HG02970 (cell line): ENCODE measurements around the gene YIPF5.

Experiments
- ATAC-seq: cut with Tn5 transposase; IDR thresholded peaks from one replicate; pipeline ENCODE4 v1.9.1; 2021; ENCODE audit warnings: mild to moderate bottlenecking, moderate library complexity, moderate number of reproducible peaks; ENCODE audit not compliant: unreplicated experiment, low FRiP score

Gene YIPF5

DNA sequence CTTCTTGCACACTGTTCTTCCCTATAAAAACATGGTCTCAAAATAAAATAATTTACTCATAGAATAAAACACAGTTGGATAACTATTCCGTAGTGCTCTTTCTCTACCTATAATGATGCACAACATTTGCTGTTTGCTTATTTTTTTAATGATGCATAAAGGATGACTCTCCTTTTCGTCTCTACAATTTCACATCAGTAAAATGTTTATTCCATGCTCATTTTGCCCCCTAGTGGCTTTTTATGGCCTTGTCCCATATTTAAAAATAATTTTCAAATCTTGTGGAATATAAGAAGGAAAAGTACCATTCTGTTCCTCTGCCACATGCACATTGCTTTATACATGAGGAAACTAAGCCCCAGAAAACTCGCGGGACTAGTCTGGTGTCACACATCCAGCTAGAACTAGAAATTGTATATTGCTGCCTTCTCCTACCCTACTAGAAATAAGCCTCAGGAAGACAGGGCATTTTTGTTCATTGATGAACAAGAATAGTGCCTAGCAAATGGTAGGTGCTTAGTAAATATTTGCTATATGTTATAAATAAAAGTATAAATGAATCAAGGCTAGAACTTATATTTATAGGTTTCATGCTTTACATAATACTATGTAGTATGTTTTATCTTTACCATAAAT is 12.9 kb upstream of the YIPF5 start:
- no peak for ATAC-seq

DNA sequence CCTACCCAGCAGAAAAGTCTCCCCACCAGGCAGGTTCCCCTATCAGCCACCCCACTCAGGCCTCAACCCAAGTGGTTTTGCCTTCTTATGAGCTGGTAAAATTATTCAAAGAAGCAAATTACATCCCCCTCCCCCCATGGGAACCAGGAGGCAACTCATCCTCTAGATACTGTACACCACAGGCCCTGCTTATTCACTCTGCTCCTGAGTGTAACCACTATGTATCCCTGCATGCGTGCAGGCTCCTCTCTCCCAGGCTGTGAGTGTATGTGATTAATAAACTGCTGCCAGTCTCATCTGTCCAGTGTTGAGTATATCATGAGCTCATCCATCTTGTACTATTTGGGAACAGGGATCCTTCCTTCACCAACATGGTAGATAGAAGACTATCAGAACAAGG is 8.8 kb upstream of the YIPF5 start:
- no peak for ATAC-seq

DNA sequence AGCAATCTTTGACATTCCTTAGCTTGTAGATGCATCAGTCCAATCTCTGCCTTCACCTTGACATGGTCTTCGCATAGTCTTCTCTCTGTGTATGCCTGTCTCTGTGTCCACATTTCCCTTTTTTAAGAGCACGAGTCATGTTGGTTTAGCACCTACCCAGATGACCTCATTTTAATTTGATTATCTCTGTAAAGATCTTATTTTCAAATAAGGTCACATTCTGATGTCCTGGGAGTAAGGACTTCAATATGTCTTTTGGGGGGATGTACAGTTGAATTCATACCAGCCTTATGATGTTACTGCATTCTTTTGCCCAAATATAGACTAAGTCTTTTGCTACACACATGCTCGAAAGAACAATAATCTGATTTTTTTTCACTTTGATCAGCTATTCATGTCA is 7.1 kb upstream of the YIPF5 start:
- ATAC-seq = no peak

DNA sequence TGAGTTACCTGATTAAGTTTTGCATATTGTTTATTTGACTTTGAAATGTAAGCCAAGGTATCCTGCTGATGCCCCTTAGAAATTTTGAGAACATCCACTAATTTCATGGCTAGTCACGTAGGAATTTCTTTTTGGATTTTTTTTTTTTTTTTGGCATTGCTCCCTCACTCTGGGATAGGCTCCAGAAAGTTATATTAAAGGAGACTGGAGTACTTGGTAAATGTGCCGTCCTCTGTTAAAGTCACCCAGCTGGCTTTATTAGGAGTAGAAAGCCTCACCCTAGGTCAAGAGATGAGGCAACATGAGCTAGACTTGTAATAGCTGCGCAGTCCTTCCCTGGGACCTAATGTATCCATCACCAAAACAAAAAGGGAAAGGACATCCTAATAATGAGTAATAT is 3.3 kb upstream of the YIPF5 start:
- no peak for ATAC-seq

DNA sequence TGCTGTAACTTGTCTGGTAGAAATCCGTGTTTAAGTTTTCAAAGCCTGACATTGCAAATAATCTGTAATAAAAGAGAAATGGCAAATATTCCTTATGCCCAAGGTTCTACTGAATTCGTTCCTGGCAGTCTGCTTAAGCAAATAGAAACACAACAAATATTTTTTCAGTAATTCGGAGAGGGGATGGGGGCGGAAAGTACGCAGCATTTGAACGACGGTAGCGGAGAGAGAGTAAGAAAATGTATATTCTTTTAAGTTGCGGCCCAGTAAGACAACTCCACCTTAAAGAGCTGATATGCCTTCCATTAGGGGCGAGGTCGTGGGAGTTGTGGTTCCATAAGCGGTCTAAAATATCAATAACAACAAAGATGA is 569 bp downstream of the YIPF5 start:
- ATAC-seq = no peak

DNA sequence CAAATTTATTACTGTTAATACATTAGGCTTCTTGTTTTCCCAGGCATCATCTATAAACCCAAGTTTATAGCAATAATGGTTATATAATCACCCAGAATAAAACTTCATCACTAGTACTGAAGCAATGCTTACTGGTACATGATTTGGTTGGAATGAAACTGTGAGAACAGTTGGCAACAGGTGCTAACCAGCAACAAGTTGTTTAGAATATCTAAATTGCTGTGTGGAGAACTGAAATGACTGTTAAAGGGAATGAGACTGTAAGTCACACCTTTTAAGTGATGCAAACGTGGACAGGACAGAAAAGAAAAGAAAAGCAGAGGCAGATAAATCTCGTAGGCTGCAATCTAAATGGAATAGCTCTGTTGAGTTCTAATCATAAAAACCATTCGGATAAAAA is 2.5 kb downstream of the YIPF5 start:
- ATAC-seq = no peak

DNA sequence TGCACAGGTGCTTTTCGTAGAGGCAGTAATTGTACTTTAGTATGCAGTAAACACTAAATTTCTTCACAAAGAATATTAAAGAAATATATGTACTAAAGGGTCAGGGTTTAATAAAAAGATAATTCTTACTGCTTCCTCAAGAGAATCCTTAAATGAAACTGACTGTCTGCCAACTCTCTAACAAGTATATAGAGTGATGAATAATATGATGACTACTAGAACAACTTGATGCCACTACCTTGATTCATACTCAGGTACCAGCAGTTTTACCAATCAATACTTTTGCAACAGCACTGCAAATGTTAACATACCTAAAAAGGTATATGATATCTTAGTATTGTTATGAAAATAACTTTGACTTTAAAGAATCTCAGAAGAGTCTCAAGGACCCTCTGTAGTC is 3.8 kb downstream of the YIPF5 start:
- no peak for ATAC-seq

DNA sequence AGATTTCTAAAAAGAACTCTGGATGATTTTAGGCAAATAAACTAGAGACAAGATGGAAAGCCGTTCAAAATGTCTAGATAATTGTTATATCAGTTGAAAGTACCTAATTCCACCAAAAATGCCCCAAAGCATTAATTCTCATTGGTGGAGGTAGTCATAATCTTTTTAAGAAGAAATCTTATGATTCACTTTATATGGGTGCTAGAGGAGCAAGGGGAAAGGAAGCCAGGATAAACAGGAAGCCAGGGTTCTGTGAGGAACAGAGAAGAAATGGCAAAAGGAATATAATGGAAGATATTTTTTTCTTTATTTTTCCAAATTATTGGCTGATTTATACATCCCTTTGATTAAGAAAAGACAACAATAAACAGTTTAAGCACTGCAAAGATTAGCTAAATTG is 7.8 kb downstream of the YIPF5 start:
- no peak for ATAC-seq

DNA sequence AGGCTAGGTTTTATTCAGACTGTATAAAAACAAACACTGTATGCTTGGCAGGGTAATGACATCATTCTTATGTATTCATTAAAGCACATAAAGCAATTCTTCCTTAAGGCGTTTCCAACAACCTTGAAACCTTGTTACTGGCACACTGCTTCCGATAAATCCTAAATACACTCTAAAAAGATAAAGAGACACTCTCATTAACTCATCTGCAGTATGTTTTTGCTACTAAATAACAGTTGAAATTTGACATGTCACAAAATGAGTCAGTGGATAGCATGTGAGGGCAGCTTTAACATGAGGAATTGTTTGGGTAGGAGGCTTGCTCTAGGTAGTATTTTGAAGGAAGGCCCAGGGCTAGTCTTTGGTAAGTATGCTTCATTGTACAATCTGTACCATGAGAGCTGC is 13.7 kb downstream of the YIPF5 start:
- ATAC-seq = no peak

DNA sequence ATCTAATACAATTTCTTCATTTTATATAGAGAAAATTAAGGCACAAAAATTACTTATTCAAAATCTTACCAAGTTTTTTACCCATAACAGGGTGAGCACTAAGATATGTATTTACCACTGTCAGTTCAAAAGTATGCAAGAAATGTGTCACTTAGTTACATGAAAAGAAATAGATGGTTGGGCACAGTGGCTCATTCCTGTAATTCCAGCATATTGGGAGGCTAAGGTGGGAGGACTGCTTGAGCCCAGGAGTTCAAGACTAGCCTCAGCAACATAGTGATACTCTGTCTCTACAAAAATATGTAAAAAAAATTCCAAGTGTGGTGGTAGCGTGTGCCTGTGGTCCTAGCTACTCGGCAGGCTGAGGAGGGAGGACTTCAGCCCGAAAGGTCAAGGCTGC is 19.4 kb downstream of the YIPF5 start:
- no peak for ATAC-seq

DNA sequence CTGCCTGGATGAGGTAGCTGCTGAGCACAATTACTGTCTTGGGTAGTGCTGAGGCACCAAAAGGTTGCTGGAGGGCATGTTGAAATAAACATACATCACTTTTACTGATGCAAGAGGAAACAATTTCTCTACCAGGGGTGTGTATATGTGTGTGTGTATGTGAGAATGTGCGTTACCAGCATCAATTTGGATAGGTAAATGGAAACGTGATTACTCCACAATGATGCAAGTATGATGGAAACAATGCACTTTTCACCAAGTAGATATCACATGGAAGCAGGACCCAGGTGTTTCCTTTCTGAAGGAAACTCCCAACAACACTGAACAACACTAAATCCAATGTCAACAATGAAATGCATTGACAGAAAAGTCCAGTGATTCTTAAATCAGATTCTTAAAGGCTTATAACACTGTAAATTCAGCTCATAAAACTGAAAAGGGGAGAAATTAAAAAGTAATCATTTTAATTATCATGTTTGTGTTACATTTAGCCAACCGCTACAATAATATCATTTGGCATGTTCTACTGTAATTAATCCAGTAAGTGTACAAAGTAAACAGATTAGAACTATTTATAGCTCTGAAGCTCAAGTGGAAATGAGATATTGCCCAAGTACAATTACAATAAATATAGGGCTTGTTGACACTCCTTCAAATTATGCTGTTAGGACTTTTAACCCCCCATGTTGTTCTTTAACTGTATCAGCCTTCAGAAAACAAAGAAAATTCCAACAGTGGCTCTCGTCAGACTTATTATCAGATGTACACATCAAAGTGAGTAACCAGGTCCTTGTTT is 25.3 kb downstream of the YIPF5 start:
- no peak for ATAC-seq

DNA sequence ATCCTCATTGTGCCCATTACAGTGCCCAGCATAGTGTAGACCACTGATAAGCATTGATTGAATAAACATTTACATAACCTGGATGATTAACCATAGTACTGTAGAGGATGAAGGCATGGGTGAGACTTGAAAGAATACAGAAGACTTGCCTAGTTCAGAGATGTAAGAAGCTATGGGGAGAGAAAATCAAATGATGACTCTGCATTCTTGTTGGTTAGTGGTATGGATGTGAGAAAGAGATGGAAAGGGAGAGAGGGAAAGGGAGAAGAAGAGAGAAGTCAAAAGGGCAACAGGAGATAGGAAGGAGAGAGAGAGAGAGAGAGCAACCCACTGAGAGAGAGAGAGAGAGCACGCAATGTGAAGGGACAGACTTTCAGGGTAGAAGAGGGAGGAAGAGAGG is 26.8 kb downstream of the YIPF5 start:
- no peak for ATAC-seq

DNA sequence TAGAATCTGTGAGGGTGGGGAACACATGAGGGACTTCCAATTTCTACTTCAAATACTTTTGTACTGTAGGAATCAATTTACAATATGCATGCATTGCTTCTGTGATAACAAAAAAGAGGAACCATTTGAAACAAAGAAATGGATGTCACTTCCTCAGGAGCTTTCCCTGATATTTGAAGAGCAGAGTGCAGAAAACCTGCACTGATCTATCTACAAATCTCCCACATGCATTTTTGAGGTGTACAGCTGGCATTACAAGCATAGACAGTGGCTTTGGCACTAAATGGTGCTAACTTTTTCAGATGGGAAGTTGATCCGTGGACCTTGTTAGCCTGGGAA is 27.7 kb downstream of the YIPF5 start:
- no peak for ATAC-seq

DNA sequence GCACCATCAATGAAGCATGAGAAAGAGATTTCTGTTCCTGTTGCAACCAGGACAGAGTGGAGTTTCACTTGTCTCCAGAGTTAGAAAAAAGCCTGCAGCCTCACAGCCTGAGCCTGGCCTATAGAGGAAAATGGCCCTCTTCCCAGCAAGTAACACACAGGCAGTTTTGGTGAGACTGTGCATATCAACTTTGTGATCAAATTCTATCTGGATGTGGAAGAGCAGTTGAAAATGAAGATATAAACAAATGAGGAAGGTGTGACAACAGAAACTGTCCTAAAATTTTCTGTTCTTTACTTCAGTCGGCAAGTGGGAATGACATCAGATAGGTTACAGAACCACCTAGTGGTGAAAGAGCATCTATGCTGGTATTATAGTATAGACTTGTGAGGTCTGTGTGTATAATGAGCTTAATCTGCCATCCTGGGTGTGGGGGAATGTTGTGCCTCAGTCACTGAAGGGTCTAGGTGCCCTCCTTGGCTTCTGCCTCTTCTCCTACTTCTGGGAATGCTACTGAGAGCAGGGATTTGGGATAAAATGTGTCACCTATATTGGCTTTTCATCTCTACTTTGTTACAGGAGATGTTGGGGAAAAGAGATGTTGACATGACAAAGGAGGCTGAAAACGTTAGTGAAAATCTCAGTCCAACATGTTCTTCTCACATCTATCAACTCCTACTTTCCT is 28.2 kb downstream of the YIPF5 start:
- peak; percentile 89 for ATAC-seq

DNA sequence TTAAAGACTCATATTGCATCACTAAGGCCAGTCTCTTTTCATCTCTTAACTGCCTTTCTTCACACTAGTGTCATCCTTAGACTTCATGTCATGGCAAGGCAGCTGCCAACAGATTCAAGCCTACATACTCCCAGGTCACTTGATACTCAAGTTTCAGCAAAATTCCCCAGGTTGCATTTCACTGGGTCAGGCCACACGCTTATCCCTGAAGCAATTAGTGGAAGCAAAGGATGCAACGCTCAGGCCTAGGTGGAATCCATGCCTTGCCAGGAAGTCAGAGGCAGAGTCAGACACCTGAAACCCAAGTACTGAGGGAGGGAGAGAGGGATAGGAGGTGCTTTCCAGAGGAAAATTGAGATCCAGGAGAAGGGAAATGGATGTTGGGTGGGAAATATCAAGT is 28.9 kb downstream of the YIPF5 start:
- ATAC-seq = no peak

DNA sequence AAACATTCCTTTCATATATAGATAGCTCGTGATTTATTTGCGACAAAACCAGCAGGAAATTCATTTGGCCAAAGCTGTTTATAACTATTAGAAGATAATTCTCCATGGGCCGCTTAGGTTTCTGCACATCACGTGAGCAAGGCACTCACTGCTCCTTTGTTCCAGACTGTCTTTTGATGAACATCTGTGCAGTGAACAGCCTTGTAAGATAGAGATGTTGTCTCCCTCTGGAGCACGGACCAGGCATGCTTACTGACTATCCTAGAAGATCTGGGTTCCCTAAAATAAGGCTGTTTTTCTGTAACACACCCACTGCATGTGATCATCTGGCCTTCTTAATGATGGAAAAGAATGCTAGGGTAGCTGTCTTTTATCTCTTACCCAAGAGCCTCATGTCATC is 30.9 kb downstream of the YIPF5 start:
- ATAC-seq = no peak

DNA sequence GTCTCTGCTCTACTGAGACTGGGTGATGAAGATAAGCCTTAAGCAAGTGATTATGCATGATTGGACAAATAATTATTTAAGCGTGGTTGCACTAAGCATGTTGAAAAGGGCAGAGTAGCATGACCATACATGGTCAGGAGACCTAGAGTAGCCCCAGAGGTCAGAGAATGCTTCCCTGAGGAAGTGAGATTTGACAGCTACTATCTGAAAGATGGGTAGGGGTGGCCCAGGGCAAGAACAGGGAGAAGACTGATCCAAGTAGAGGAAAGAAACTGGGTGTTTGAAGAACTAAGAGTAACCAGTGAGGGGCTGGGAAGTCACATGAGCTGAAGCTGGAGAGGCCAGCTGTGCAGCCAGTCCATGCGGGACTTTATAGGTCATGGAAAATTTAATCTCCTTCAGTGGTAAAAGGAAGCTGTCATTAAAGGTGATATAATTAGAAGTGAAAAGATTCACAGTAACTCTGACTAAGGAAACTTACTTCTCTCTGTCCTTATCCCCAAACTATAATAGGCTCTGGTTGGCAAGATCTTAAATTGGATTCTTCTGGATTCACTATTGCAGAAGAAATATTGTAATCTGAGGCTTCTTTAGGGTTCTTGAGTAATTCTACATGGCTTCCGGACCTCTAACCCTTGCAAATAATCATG is 35.2 kb downstream of the YIPF5 start:
- no peak for ATAC-seq

DNA sequence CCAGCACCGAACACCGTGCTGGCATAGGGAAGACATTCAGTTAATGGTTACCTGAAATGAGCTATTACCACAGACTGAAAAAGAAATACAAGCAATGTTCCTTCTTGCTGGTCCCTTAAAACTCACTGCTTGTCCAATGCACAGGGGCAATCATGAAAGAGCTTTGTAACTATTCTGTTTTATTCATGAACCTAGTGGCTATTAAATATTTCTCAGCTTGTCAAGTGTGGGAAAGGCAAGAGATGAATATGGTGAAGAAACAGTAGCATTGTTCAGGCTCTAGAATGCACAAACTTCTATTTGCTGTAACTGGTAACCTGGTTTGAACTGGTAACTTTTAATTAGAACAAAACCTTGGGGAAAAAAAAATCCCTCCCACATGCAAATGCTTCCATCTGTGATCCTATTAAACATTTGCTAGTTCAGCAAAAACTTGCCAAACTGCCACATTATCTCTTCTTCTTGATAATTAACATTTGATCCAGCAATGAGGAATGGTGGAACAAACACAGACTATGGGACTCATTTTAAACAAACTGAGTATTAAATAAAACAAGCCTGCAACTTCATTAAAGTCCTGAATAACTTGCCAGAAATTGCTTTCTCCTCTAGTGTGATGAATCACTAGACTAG is 36.1 kb downstream of the YIPF5 start:
- ATAC-seq = no peak

DNA sequence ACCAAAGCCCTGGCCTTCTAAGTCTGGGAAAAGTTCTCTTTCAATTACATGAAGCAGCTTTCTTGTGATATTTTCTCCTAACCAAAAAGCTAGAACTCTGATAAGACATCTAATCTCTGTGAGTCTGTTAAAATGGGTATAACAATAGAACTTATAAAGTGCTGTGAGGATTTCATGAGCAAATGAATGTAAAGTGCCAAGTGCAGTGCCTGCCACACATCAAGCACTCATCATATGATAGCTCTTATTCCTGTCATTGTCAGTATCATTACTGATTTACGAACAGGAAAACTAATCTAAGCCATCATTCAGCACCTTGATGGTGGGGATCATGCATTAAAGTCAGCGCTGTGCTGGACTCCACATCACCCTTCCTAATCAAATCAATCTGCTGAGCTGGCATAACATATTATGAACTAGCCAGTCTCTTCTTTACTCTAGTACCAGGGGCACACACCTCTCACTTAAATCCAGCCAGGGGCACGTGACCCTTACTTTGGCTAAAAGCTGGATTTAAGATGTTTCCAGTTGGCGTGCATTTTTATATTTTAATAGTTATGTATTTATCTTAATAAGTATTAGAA is 37.3 kb downstream of the YIPF5 start:
- ATAC-seq = no peak

DNA sequence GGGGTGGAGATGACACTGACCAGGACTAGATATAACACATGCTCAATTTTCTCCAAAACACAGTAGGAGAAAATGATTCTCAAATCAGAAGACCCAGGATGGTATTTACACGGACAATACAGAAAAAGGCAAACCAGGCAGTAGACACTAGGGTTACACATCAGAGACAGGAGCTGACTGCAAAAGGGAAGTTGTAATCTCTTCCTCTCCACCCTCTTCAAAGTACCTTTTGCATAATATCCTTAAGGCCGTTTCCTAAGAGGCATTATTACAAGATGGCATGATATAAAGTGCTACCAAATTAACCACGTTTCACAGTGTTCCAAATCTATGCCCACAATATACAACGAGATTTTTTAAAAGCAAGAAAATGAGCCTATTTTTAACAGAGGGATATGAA is 39.2 kb downstream of the YIPF5 start:
- no peak for ATAC-seq

DNA sequence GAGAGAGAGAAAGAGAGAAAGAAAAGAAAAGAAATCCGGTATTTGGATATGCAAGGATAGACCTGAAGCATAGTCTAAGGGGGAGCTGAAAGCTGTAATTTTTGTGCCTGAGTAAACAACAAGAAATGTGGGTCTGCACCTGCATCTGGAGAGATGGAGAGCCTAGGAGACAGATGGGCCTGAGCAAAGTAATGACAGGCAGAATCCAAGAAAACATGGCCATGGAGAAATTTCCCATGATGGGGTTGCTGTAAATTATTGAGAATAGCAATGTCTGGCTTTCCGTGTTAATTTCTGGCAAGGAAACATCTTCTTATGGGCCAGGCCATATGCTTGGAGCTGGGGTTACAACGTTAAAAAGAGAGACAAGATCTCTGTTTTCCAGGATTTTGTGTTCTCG is 40.2 kb downstream of the YIPF5 start:
- ATAC-seq = no peak
